BLaER1 treated with 17β-estradiol and CSF1 and Interleukin-3, amounts not matched to agents 10 nM and 100 nM (cell line): ENCODE results near the gene OR2B2.

Source experiments
- H3K27ac ChIP-seq, 11 experiments: shearing (Covaris generic); formaldehyde crosslinking; 2 replicates each; pipeline ENCODE4 v1.8.1; 2022
- H3K27me3 ChIP-seq, 11 experiments: shearing (Covaris generic); formaldehyde crosslinking; 2 replicates each; pipeline ENCODE4 v1.8.1; 2022
- H3K36me3 ChIP-seq, 11 experiments: shearing (Covaris generic); formaldehyde crosslinking; 2 replicates each; pipeline ENCODE4 v1.8.1; 2022
- H3K4me1 ChIP-seq, 10 experiments: shearing (Covaris generic); formaldehyde crosslinking; 2 replicates each; pipeline ENCODE4 v1.8.1; 2022
- H3K4me2 ChIP-seq, 11 experiments: shearing (Covaris generic); formaldehyde crosslinking; 2 replicates each; pipeline ENCODE4 v1.8.1; 2022
- H3K4me3 ChIP-seq, 10 experiments: shearing (Covaris generic); formaldehyde crosslinking; 2 replicates each; pipeline ENCODE4 v1.8.1; 2022
- H3K9ac ChIP-seq, 11 experiments: shearing (Covaris generic); formaldehyde crosslinking; 2 replicates each; pipeline ENCODE4 v1.8.1; 2022
- H3K9me3 ChIP-seq, 11 experiments: shearing (Covaris generic); formaldehyde crosslinking; replicated peaks in 1 of 11; 2 replicates each; pipeline ENCODE4 v1.8.1; 2022
- H4K20me1 ChIP-seq, 11 experiments: shearing (Covaris generic); formaldehyde crosslinking; 2 replicates each; pipeline ENCODE4 v1.8.1; 2022
- Cebpa-rat ChIP-seq, 11 experiments: shearing (Covaris generic); IDR thresholded peaks; 2 replicates each; pipeline ENCODE4 v1.8.1; 2022

OR2B2 gene

GRCh38 chr6:27896398-27896796 is 15.8 kb downstream of the OR2B2 start:
- Histone ChIP-seq H3K27me3 (no peaks in the 10 kb centered on the region), H3K4me1 (peaks cover 16 to 29% (median 23%) of the 10 kb centered on the region in 10 experiments), H3K36me3 (no peaks in the 10 kb centered on the region), H3K9me3 (no peaks in the 10 kb centered on the region), H4K20me1 (peaks cover 0 to 14% (median 0%) of the 10 kb centered on the region in 11 experiments; a peak in 4 of 22 replicates), H3K4me2 (peak overlapping the region; percentile 74 to 98 (median 90)), H3K9ac (peak overlapping the region; percentile 79 to 99 (median 97)), H3K4me3 (peak overlapping the region; percentile 69 to 87 (median 81); a peak in 19 of 20 replicates), H3K27ac (peak overlapping the region; percentile 76 to 99 (median 95); a peak in 21 of 22 replicates)
- TF ChIP-seq Cebpa-rat (IDR thresholded peaks at IDR 0.05): no peak

- Histone ChIP-seq H4K20me1 (peaks cover 0 to 14% (median 0%) of the 10 kb centered on the region in 11 experiments; a peak in 4 of 22 replicates), H3K36me3 (no peaks in the 10 kb centered on the region), H3K27me3 (no peaks in the 10 kb centered on the region), H3K27ac (peak overlapping the region; percentile 76 to 99 (median 95)), H3K4me3 (peak overlapping the region; percentile 69 to 87 (median 81)), H3K9me3 (no peaks in the 10 kb centered on the region), H3K9ac (peak overlapping the region; percentile 79 to 99 (median 97)), H3K4me2 (peak overlapping the region; percentile 74 to 98 (median 90)), H3K4me1 (peaks cover 27 to 40% (median 33%) of the 10 kb centered on the region in 10 experiments)
- TF ChIP-seq Cebpa-rat (IDR thresholded peaks at IDR 0.05): no peak
Measured at GRCh38 chr6:27894839-27895762, 17.1 kb downstream of the OR2B2 start.

GRCh38 chr6:27893836-27894807 is 18.1 kb downstream of the OR2B2 start:
- no peaks in the 10 kb centered on the region for H3K36me3 ChIP-seq
- peak overlapping the region; percentile 69 to 87 (median 81) for H3K4me3 ChIP-seq
- H3K4me2 ChIP-seq: peak overlapping the region; percentile 74 to 98 (median 90)
- TF ChIP-seq Cebpa-rat (IDR thresholded peaks at IDR 0.05): no peak
- H3K27ac ChIP-seq: peak overlapping the region; percentile 76 to 99 (median 95); a peak in 21 of 22 replicates
- no peaks in the 10 kb centered on the region for H3K9me3 ChIP-seq
- peaks cover 37 to 50% (median 43%) of the 10 kb centered on the region in 10 experiments for H3K4me1 ChIP-seq
- H4K20me1 ChIP-seq: peaks cover 0 to 14% (median 0%) of the 10 kb centered on the region in 11 experiments; a peak in 4 of 22 replicates
- peak overlapping the region; percentile 79 to 99 (median 97) for H3K9ac ChIP-seq
- H3K27me3 ChIP-seq: no peaks in the 10 kb centered on the region

GRCh38 chr6:27893059-27893835 is 18.9 kb downstream of the OR2B2 start:
- H4K20me1 ChIP-seq: peaks cover 0 to 14% (median 0%) of the 10 kb centered on the region in 11 experiments; a peak in 4 of 22 replicates

GRCh38 chr6:27892649-27893058 is 19.5 kb downstream of the OR2B2 start:
- Histone ChIP-seq H3K4me1 (peaks cover 51 to 65% (median 55%) of the 10 kb centered on the region in 10 experiments), H4K20me1 (peaks cover 0 to 14% (median 0%) of the 10 kb centered on the region in 11 experiments; a peak in 4 of 22 replicates), H3K27me3 (no peaks in the 10 kb centered on the region), H3K27ac (peak overlapping the region; percentile 71 to 99 (median 95)), H3K4me3 (peak overlapping the region; percentile 69 to 87 (median 81)), H3K36me3 (no peaks in the 10 kb centered on the region), H3K9me3 (no peaks in the 10 kb centered on the region), H3K9ac (peak overlapping the region; percentile 86 to 99 (median 97)), H3K4me2 (peak overlapping the region; percentile 70 to 96 (median 83))
- TF ChIP-seq Cebpa-rat (IDR thresholded peaks at IDR 0.05): no peak

More at GRCh38 chr6:27893059-27893835, 18.9 kb downstream of the OR2B2 start:
- Histone ChIP-seq H3K36me3 (no peaks in the 10 kb centered on the region), H3K9me3 (no peaks in the 10 kb centered on the region), H3K4me3 (peak overlapping the region; percentile 69 to 87 (median 81)), H3K4me2 (peak overlapping the region; percentile 74 to 98 (median 90)), H3K27ac (peak overlapping the region; percentile 71 to 99 (median 95)), H3K9ac (peak overlapping the region; percentile 86 to 99 (median 97)), H3K27me3 (no peaks in the 10 kb centered on the region), H3K4me1 (peaks cover 46 to 59% (median 51%) of the 10 kb centered on the region in 10 experiments)
- no peak for TF ChIP-seq Cebpa-rat (IDR thresholded peaks at IDR 0.05)

GRCh38 chr6:27891320-27891875 is 20.8 kb downstream of the OR2B2 start:
- H3K9ac ChIP-seq: peak overlapping the region; percentile 86 to 99 (median 97)

More at GRCh38 chr6:27891320-27891875, 20.8 kb downstream of the OR2B2 start:
- H3K27ac ChIP-seq: peak overlapping the region; percentile 71 to 99 (median 95); a peak in 20 of 22 replicates
- peak overlapping the region; percentile 70 to 96 (median 83) for H3K4me2 ChIP-seq
- H3K27me3 ChIP-seq: no peaks in the 10 kb centered on the region
- H3K4me1 ChIP-seq: peaks cover 40 to 59% (median 49%) of the 10 kb centered on the region in 10 experiments
- H3K36me3 ChIP-seq: no peaks in the 10 kb centered on the region
- peaks cover 0 to 14% (median 0%) of the 10 kb centered on the region in 11 experiments; a peak in 4 of 22 replicates for H4K20me1 ChIP-seq
- H3K9me3 ChIP-seq: peaks cover 0 to 7% (median 0%) of the 10 kb centered on the region in 11 experiments; a peak in 4 of 22 replicates
- peak overlapping the region; percentile 69 to 87 (median 81) for H3K4me3 ChIP-seq
- no peak for TF ChIP-seq Cebpa-rat (IDR thresholded peaks at IDR 0.05)
